ENCODE data around the gene RTN3.

The RTN3 gene

GRCh38 chr11:63660972-63661371 lies 20.3 kb upstream of the RTN3 start:
- no peak overlapping the region for H3K4me3 ChIP-seq (ENCODE audit: control insufficient read depth, low read depth, low read length)
- no peak for TF ChIP-seq CTCF (conservative IDR thresholded peaks at IDR 0.05; ENCODE audit: control insufficient read depth, insufficient read depth, low read depth, low read length)
- DNase-seq (ENCODE audit: low read depth), result no peak

GRCh38 chr11:63663809-63664208 lies 17.5 kb upstream of the RTN3 start:
- TF ChIP-seq CTCF (conservative IDR thresholded peaks at IDR 0.05; ENCODE audit: control insufficient read depth, insufficient read depth, low read depth, low read length), result no peak
- H3K4me3 ChIP-seq (ENCODE audit: control insufficient read depth, low read depth, low read length), result no peak overlapping the region
- peak; percentile 79 for DNase-seq (ENCODE audit: low read depth)

- no peak for TF ChIP-seq CTCF (conservative IDR thresholded peaks at IDR 0.05; ENCODE audit: control insufficient read depth, insufficient read depth, low read depth, low read length)
- peak; percentile 80 for DNase-seq (ENCODE audit: low read depth)
- H3K4me3 ChIP-seq (ENCODE audit: control insufficient read depth, low read depth, low read length), result no peak overlapping the region
Observed at GRCh38 chr11:63666874-63667273, 14.4 kb upstream of the RTN3 start.

- peak; percentile 94 for DNase-seq (ENCODE audit: low read depth)
- H3K4me3 ChIP-seq (ENCODE audit: control insufficient read depth, low read depth, low read length), result peak overlapping the region; percentile 24
- TF ChIP-seq CTCF (conservative IDR thresholded peaks at IDR 0.05; ENCODE audit: control insufficient read depth, insufficient read depth, low read depth, low read length), result no peak
Observed at GRCh38 chr11:63667995-63668795, 13.1 kb upstream of the RTN3 start.

- peak overlapping the region; percentile 78 for H3K4me3 ChIP-seq (ENCODE audit: control insufficient read depth, low read depth, low read length)
- TF ChIP-seq CTCF (conservative IDR thresholded peaks at IDR 0.05; ENCODE audit: control insufficient read depth, insufficient read depth, low read depth, low read length), result no peak
- DNase-seq (ENCODE audit: low read depth), result no peak
Observed at GRCh38 chr11:63670096-63670432, 11.2 kb upstream of the RTN3 start.

- DNase-seq (ENCODE audit: low read depth), result peak; percentile 67
Observed at GRCh38 chr11:63670433-63671321, 10.6 kb upstream of the RTN3 start.

More at GRCh38 chr11:63670433-63671321, 10.6 kb upstream of the RTN3 start:
- H3K4me3 ChIP-seq (ENCODE audit: control insufficient read depth, low read depth, low read length), result peak overlapping the region; percentile 78
- peak; percentile 21 for TF ChIP-seq CTCF (conservative IDR thresholded peaks at IDR 0.05; ENCODE audit: control insufficient read depth, insufficient read depth, low read depth, low read length)
